ENCODE measurements around the gene KIAA0040. TPM values are rescaled to one million over a fixed set of nuclear protein-coding genes. Genes with fewer than 3 reads are reported as not detected.
"Not testable (repeated sequence)": the region's sequence is repeated elsewhere in the genome, so short reads cannot be mapped to it uniquely, and the experiment has no call there.

Gene KIAA0040
- total RNA-seq, 1 experiment from 2014 or later = 27.7 TPM

GRCh38 chr1:175116903-175117302 lies 75.7 kb downstream of the KIAA0040 start:
- no peak overlapping the region for H3K4me3 Mint-ChIP-seq (ENCODE audit: unreplicated experiment)
- H3K9me3 Mint-ChIP-seq (ENCODE audit: unreplicated experiment) = no peaks in the 10 kb centered on the region
- no peaks in the 10 kb centered on the region for H3K4me1 Mint-ChIP-seq (ENCODE audit: insufficient read depth, unreplicated experiment)
- CTCF ChIA-PET = interaction anchor here (1.1 to 3.4 kb wide), 4 partner anchors 8 to 202 kb away, joined by 5 to 27 read pairs (median 9); no protein-coding TSS in a partner anchor
- H3K27ac Mint-ChIP-seq (ENCODE audit: low read depth, unreplicated experiment) = no peak overlapping the region
- TF ChIP-seq CTCF (IDR thresholded peaks at IDR 0.05; ENCODE audit: unreplicated experiment) = no peak
- no TSS peak for BruUV-seq (replicated peaks)
- intact Hi-C loops (cut with micrococcal nuclease) = no loop called here
- no peaks in the 10 kb centered on the region for H3K36me3 Mint-ChIP-seq (ENCODE audit: insufficient read depth, unreplicated experiment)
- POLR2A ChIA-PET = no interaction called here
- no peak for DNase-seq (ENCODE audit: unreplicated experiment)
- H3K27me3 Mint-ChIP-seq (ENCODE audit: insufficient read depth, unreplicated experiment) = no peaks in the 10 kb centered on the region

- Mint-ChIP-seq H3K4me3 (ENCODE audit: unreplicated experiment) (no peak overlapping the region), H3K27ac (ENCODE audit: low read depth, unreplicated experiment) (no peak overlapping the region), H3K27me3 (ENCODE audit: insufficient read depth, unreplicated experiment) (no peaks in the 10 kb centered on the region), H3K36me3 (ENCODE audit: insufficient read depth, unreplicated experiment) (no peaks in the 10 kb centered on the region), H3K4me1 (ENCODE audit: insufficient read depth, unreplicated experiment) (no peaks in the 10 kb centered on the region), H3K9me3 (ENCODE audit: unreplicated experiment) (no peaks in the 10 kb centered on the region)
- TF ChIP-seq CTCF (IDR thresholded peaks at IDR 0.05; ENCODE audit: unreplicated experiment) = no peak
- ChIA-PET POLR2A (no interaction called here), CTCF (interaction anchor here (0.6 to 5.3 kb wide), 10 partner anchors 9 to 515 kb away, joined by 3 to 47 read pairs (median 8); no protein-coding TSS in a partner anchor)
- DNase-seq (ENCODE audit: unreplicated experiment) = no peak
- no TSS peak for BruUV-seq (replicated peaks)
- intact Hi-C loops (cut with micrococcal nuclease) = no loop called here
Measured at GRCh38 chr1:175116210-175116798, 76.3 kb downstream of the KIAA0040 start.

GRCh38 chr1:175114996-175115395 lies 77.6 kb downstream of the KIAA0040 start:
- H3K27me3 Mint-ChIP-seq (ENCODE audit: insufficient read depth, unreplicated experiment) = no peaks in the 10 kb centered on the region
- no peaks in the 10 kb centered on the region for H3K4me1 Mint-ChIP-seq (ENCODE audit: insufficient read depth, unreplicated experiment)
- CTCF ChIA-PET = interaction anchor here (0.6 to 5.3 kb wide), 14 partner anchors 10 to 1577 kb away, joined by 3 to 47 read pairs (median 4); no protein-coding TSS in a partner anchor
- H3K4me3 Mint-ChIP-seq (ENCODE audit: unreplicated experiment) = no peak overlapping the region
- H3K36me3 Mint-ChIP-seq (ENCODE audit: insufficient read depth, unreplicated experiment) = no peaks in the 10 kb centered on the region
- no peaks in the 10 kb centered on the region for H3K9me3 Mint-ChIP-seq (ENCODE audit: unreplicated experiment)
- DNase-seq (ENCODE audit: unreplicated experiment) = no peak
- TF ChIP-seq CTCF (IDR thresholded peaks at IDR 0.05; ENCODE audit: unreplicated experiment) = no peak
- no TSS peak for BruUV-seq (replicated peaks)
- intact Hi-C loops (cut with micrococcal nuclease) = no loop called here
- no peak overlapping the region for H3K27ac Mint-ChIP-seq (ENCODE audit: low read depth, unreplicated experiment)
- POLR2A ChIA-PET = no interaction called here

GRCh38 chr1:175108331-175108820 lies 84.2 kb downstream of the KIAA0040 start:
- H3K4me1 Mint-ChIP-seq (ENCODE audit: insufficient read depth, unreplicated experiment) = not testable (repeated sequence)
- CTCF ChIA-PET = interaction anchor here (0.6 kb wide), 1 partner anchor 25 kb away, joined by 3 read pairs; no protein-coding TSS in a partner anchor

More at GRCh38 chr1:175108331-175108820, 84.2 kb downstream of the KIAA0040 start:
- BruUV-seq (replicated peaks); H3K36me3 Mint-ChIP-seq (ENCODE audit: insufficient read depth, unreplicated experiment); intact Hi-C loops (cut with micrococcal nuclease); H3K27ac Mint-ChIP-seq (ENCODE audit: low read depth, unreplicated experiment); H3K27me3 Mint-ChIP-seq (ENCODE audit: insufficient read depth, unreplicated experiment); DNase-seq (ENCODE audit: unreplicated experiment); H3K4me3 Mint-ChIP-seq (ENCODE audit: unreplicated experiment); POLR2A ChIA-PET; H3K9me3 Mint-ChIP-seq (ENCODE audit: unreplicated experiment): not testable (repeated sequence)

Other genes starting within 250 kb of the KIAA0040 start
- gene CACYBP, start 192.8 kb downstream of the KIAA0040 start, total RNA-seq (2022) = 169 and 205 TPM in 2 replicates
- 36.3 and 40.6 TPM in 2 replicates for gene MRPS14, start 169.4 kb downstream of the KIAA0040 start, total RNA-seq (2022)
- not detected in 2 replicates for gene TNN, start 124.9 kb downstream of the KIAA0040 start, total RNA-seq (2022)

Data from MCF 10A (cell line).